Measurements from ENCODE around the gene GTPBP3. TPM values are rescaled to one million over a fixed set of nuclear protein-coding genes. Genes with fewer than 3 reads are reported as not detected.

GTPBP3 gene
- total and polyA plus RNA-seq, 10 donors: 13.0 to 44.1 (median 24.6) TPM

DNA sequence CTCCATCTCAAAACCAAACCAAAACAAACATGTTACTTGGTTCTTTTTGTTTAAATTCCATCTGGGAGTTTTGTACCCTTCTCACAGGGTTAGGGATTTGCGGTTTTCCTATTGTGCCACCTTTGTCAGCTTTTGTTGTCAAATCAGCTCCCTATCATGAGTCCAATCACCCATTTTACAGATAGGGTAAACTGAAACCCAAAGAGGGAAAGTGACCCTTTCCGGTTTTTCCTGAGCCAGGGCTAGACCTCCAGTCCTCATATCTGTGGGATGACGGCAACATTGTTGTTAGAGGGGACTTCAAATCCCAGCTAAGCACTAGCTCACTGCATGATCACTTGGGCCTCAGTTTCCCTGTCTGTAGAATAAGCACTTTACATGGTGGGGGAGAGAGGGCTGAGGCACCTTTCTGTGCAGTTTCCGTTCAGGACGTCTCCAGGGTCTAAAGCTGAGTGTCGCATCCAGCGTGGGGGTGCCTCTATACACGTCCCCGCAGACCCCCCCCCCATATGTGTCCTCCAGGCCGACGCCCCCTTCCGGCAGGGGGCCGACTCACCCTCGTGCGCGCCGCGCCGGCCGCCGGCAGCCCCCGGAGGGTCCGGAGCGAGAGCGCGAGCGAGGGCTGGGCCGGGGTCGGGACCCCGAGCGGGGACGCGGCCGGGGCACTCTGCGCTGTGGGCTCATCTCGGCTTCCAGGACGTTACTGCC lies 52.8 kb downstream of the GTPBP3 start:
- H3K27ac ChIP-seq: peak overlapping the region in 5 of 8 donors; percentile 33 to 61 (median 49)
- peaks cover 9 to 55% (median 48%) of the 10 kb centered on the region in 6 donors for H3K4me1 ChIP-seq
- H3K27me3 ChIP-seq (replicated peaks in 1 of 7): peaks cover 0 to 29% (median 0%) of the 10 kb centered on the region in 7 donors
- DNase-seq: no peak
- H3K4me3 ChIP-seq: peak overlapping the region; percentile 32 to 78 (median 47)
- H3K36me3 ChIP-seq: no peaks in the 10 kb centered on the region
- peaks cover 0 to 10% (median 2%) of the 10 kb centered on the region in 8 donors for H3K9me3 ChIP-seq
- intact Hi-C loops (cut with DNase I; ENCODE audit: low total_unique reads): loop anchor here (5.0 kb wide), 2 partner anchors 43 to 98 kb away; no protein-coding TSS in a partner anchor
- TF ChIP-seq, protein P1, sequence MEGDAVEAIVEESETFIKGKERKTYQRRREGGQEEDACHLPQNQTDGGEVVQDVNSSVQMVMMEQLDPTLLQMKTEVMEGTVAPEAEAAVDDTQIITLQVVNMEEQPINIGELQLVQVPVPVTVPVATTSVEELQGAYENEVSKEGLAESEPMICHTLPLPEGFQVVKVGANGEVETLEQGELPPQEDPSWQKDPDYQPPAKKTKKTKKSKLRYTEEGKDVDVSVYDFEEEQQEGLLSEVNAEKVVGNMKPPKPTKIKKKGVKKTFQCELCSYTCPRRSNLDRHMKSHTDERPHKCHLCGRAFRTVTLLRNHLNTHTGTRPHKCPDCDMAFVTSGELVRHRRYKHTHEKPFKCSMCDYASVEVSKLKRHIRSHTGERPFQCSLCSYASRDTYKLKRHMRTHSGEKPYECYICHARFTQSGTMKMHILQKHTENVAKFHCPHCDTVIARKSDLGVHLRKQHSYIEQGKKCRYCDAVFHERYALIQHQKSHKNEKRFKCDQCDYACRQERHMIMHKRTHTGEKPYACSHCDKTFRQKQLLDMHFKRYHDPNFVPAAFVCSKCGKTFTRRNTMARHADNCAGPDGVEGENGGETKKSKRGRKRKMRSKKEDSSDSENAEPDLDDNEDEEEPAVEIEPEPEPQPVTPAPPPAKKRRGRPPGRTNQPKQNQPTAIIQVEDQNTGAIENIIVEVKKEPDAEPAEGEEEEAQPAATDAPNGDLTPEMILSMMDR (IDR thresholded peaks at IDR 0.05 in 8 of 11, conservative IDR thresholded peaks at IDR 0.05 in 3 of 11): no peak
- TF ChIP-seq POLR2AphosphoS5 (IDR thresholded peaks at IDR 0.05) (no peak), POLR2A (IDR thresholded peaks at IDR 0.05) (no peak)
- 8 to 37% (median 9%) methylated on average over 7 to 37 of the region's 37 CpGs for WGBS, 5 donors

DNA sequence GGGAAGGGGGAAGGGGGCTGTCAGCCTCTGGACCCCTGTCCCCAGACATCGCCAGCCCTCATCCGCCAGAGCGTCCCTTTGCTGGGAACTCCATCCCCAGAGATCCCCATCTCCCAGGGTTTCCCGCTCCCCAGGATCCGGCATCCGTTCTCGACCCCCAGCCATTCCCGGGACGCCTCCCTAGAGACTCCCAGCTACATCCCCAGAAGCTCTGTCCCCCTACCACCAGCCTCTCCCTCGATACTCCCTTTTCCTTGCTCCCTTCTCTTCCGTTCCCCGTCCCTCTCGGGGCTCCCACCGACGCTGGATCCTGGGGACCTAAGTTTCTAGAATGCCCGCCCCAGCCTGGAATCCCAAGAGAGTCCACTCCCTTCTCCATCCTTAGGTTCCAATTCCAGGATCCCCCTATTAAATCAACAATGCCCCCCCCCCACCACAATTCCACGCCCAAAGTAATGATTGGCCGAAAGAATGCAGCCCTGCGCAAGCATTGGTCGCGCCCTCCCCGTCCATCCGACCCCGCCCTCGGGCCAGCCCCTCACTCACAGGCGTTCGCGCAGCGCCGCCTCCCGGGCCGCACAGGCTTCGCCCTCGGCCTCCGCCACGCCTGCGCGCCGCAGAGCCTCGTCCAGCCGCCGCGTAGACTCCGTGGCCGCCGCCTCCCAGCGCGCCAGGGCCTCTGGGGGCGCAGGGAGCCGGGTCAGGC lies 53.5 kb downstream of the GTPBP3 start:
- no peaks in the 10 kb centered on the region for H3K36me3 ChIP-seq
- peak; percentile 96 for DNase-seq
- H3K4me3 ChIP-seq: peak overlapping the region; percentile 32 to 78 (median 47)
- TF ChIP-seq POLR2A (IDR thresholded peaks at IDR 0.05): no peak
- TF ChIP-seq POLR2AphosphoS5 (IDR thresholded peaks at IDR 0.05): peak; percentile 65 to 81 (median 79)
- TF ChIP-seq, protein P1 (IDR thresholded peaks at IDR 0.05 in 8 of 11, conservative IDR thresholded peaks at IDR 0.05 in 3 of 11): peak; percentile 45 to 93 (median 88)
- peak overlapping the region in 5 of 8 donors; percentile 46 to 67 (median 61) for H3K27ac ChIP-seq
- intact Hi-C loops (cut with DNase I; ENCODE audit: low total_unique reads): no loop called here
- 1% methylated on average over 41 to 50 of the region's 50 CpGs for WGBS, 5 donors
- peaks cover 12 to 57% (median 49%) of the 10 kb centered on the region in 6 donors for H3K4me1 ChIP-seq
- H3K27me3 ChIP-seq (replicated peaks in 1 of 7): peaks cover 0 to 29% (median 0%) of the 10 kb centered on the region in 7 donors
- H3K9me3 ChIP-seq: peaks cover 0 to 10% (median 2%) of the 10 kb centered on the region in 8 donors

DNA sequence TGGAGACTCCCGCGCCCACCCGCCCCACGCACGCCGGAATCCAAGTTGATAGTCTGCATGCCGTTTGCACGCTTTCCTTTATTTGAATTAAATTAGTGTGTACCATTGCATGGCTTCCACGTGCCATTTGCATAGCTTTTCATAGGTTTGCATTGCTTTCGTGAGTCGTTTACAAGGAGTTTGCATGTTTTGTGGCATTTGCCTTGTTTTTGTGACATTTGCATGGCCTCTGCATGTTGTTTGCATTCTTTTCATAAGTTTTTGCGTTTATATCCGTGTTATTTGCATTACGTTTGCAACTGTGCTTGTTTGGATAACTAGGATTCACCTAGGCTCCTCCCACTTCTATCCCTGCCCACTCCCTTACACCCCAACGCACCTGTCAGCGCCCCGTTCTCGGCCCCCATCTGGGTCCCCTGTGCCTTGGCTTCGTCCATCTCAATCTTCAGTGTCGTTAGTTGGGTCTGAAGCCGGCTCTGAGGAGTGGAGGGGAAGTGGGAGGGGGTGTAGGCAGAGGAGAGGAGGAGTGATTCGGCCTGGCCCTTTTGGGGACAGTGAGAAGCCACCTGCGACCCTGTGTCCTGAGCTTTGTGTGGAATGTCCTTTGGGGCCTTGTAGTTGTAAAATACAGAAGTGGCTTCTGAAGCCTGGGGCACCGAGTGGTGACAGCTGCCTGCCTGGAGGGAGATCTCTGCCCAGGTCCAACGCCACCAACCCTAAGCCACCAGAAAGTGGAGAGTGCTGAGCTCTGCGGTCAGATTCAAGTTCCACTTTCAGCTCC lies 54.2 kb downstream of the GTPBP3 start:
- TF ChIP-seq POLR2AphosphoS5 (IDR thresholded peaks at IDR 0.05): peak in 1 of 3 donors; percentile 9
- TF ChIP-seq, protein P1 (IDR thresholded peaks at IDR 0.05 in 8 of 11, conservative IDR thresholded peaks at IDR 0.05 in 3 of 11): peak in 6 of 11 experiments; percentile 12 to 45 (median 28)
- no peak for TF ChIP-seq POLR2A (IDR thresholded peaks at IDR 0.05)

More for the DNA sequence above, 54.2 kb downstream of the GTPBP3 start:
- 2 to 7% (median 5%) methylated on average over 25 to 26 of the region's 26 CpGs for WGBS, 5 donors
- Histone ChIP-seq H3K4me1 (peaks cover 12 to 52% (median 45%) of the 10 kb centered on the region in 6 donors), H3K4me3 (peak overlapping the region; percentile 4 to 78 (median 47)), H3K27ac (peak overlapping the region in 1 of 8 donors; percentile 67), H3K27me3 (replicated peaks in 1 of 7) (peaks cover 0 to 29% (median 0%) of the 10 kb centered on the region in 7 donors), H3K9me3 (peaks cover 0 to 10% (median 2%) of the 10 kb centered on the region in 8 donors), H3K36me3 (no peaks in the 10 kb centered on the region)
- no peak for DNase-seq
- intact Hi-C loops (cut with DNase I; ENCODE audit: low total_unique reads): no loop called here

Other genes with a start within 250 kb of the GTPBP3 start
- 10 to 100 TPM; 17.2 to 30.4 (median 25.9) TPM for gene USE1, start 122.2 kb upstream of the GTPBP3 start, total RNA-seq
- 10 to 100 TPM; 65.1 to 74.4 (median 65.4) TPM for gene USE1, start 122.2 kb upstream of the GTPBP3 start, polyA plus RNA-seq
- 10 to 100 TPM in 6 of 7 donors, 1 to 10 TPM in 1; 7.7 to 28.6 (median 25.4) TPM for gene OCEL1, start 111.3 kb upstream of the GTPBP3 start, total RNA-seq
- 10 to 100 TPM; 20.4 to 31.8 (median 24.3) TPM for gene OCEL1, start 111.3 kb upstream of the GTPBP3 start, polyA plus RNA-seq
- 10 to 100 TPM; 11.6 to 15.0 (median 14.5) TPM for gene NR2F6, start 91.6 kb upstream of the GTPBP3 start, total RNA-seq
- gene NR2F6, start 91.6 kb upstream of the GTPBP3 start, polyA plus RNA-seq: 10 to 100 TPM in 1 of 3 donors, 1 to 10 TPM in 2; 6.6 to 11.9 (median 7.8) TPM
- 10 to 100 TPM in 2 of 7 donors, 1 to 10 TPM in 5; 4.4 to 16.6 (median 7.6) TPM for gene USHBP1, start 72.8 kb upstream of the GTPBP3 start, total RNA-seq
- 10 to 100 TPM in 2 of 3 donors, 1 to 10 TPM in 1; 3.1 to 16.6 (median 12.4) TPM for gene USHBP1, start 72.8 kb upstream of the GTPBP3 start, polyA plus RNA-seq
- gene BABAM1, start 70.1 kb upstream of the GTPBP3 start, total RNA-seq: 10 to 100 TPM; 61.7 to 84.3 (median 71.3) TPM
- gene BABAM1, start 70.1 kb upstream of the GTPBP3 start, polyA plus RNA-seq: 100 to 1,000 TPM in 2 of 3 donors, 10 to 100 TPM in 1; 74.8 to 133 (median 114) TPM
- gene ANKLE1, start 55.7 kb upstream of the GTPBP3 start, total RNA-seq: 1 to 10 TPM; 1.9 to 5.0 (median 3.1) TPM
- 1 to 10 TPM; 2.2 to 4.3 (median 2.4) TPM for gene ANKLE1, start 55.7 kb upstream of the GTPBP3 start, polyA plus RNA-seq
- 10 to 100 TPM in 5 of 7 donors, 1 to 10 TPM in 2; 7.7 to 18.7 (median 13.2) TPM for gene ABHD8, start 34.1 kb upstream of the GTPBP3 start, total RNA-seq
- gene ABHD8, start 34.1 kb upstream of the GTPBP3 start, polyA plus RNA-seq: 10 to 100 TPM in 1 of 3 donors, 1 to 10 TPM in 2; 6.5 to 12.6 (median 7.9) TPM
- 10 to 100 TPM; 37.5 to 93.2 (median 57.8) TPM for gene MRPL34, start 31.7 kb upstream of the GTPBP3 start, total RNA-seq
- 100 to 1,000 TPM in 2 of 3 donors, 10 to 100 TPM in 1; 95.4 to 153 (median 152) TPM for gene MRPL34, start 31.7 kb upstream of the GTPBP3 start, polyA plus RNA-seq
- 10 to 100 TPM; 10.5 to 25.6 (median 22.4) TPM for gene DDA1, start 28.0 kb upstream of the GTPBP3 start, total RNA-seq
- gene DDA1, start 28.0 kb upstream of the GTPBP3 start, polyA plus RNA-seq: 10 to 100 TPM; 28.7 to 42.2 (median 37.7) TPM
- gene ANO8, start 2.7 kb upstream of the GTPBP3 start, total RNA-seq: 10 to 100 TPM in 2 of 7 donors, 1 to 10 TPM in 5; 6.5 to 12.0 (median 9.4) TPM
- gene ANO8, start 2.7 kb upstream of the GTPBP3 start, polyA plus RNA-seq: 1 to 10 TPM; 1.1 to 4.4 (median 1.5) TPM
- 100 to 1,000 TPM; 233 to 555 (median 350) TPM for gene PLVAP, start 39.8 kb downstream of the GTPBP3 start, total RNA-seq
- gene PLVAP, start 39.8 kb downstream of the GTPBP3 start, polyA plus RNA-seq: 10 to 100 TPM; 26.6 to 57.9 (median 46.6) TPM
- 1 to 10 TPM in 6 of 7 donors, not detected in 1; 1.0 to 2.2 (median 1.7) TPM for gene CCDC194, start 56.6 kb downstream of the GTPBP3 start, total RNA-seq
- under 1 TPM; 0.13 to 0.18 (median 0.15) TPM for gene CCDC194, start 56.6 kb downstream of the GTPBP3 start, polyA plus RNA-seq
- 100 to 1,000 TPM; 159 to 257 (median 172) TPM for gene BST2, start 68.1 kb downstream of the GTPBP3 start, total RNA-seq
- 100 to 1,000 TPM in 2 of 3 donors, 10 to 100 TPM in 1; 91.4 to 240 (median 163) TPM for gene BST2, start 68.1 kb downstream of the GTPBP3 start, polyA plus RNA-seq
- gene MVB12A, start 82.5 kb downstream of the GTPBP3 start, total RNA-seq: 10 to 100 TPM; 31.7 to 45.2 (median 37.8) TPM
- gene MVB12A, start 82.5 kb downstream of the GTPBP3 start, polyA plus RNA-seq: 10 to 100 TPM; 42.0 to 62.0 (median 42.1) TPM
- not detected for gene TMEM221, start 111.1 kb downstream of the GTPBP3 start, total RNA-seq
- gene TMEM221, start 111.1 kb downstream of the GTPBP3 start, polyA plus RNA-seq: under 1 TPM in 2 of 3 donors, not detected in 1; 0.03 to 0.20 TPM
- gene NXNL1, start 123.4 kb downstream of the GTPBP3 start, total RNA-seq: not detected
- not detected for gene NXNL1, start 123.4 kb downstream of the GTPBP3 start, polyA plus RNA-seq
- gene SLC27A1, start 133.0 kb downstream of the GTPBP3 start, total RNA-seq: 10 to 100 TPM; 11.3 to 23.3 (median 18.6) TPM
- gene SLC27A1, start 133.0 kb downstream of the GTPBP3 start, polyA plus RNA-seq: 10 to 100 TPM in 1 of 3 donors, 1 to 10 TPM in 2; 4.8 to 14.7 (median 9.3) TPM
- 100 to 1,000 TPM in 2 of 7 donors, 10 to 100 TPM in 5; 70.6 to 111 (median 83.7) TPM for gene PGLS, start 174.1 kb downstream of the GTPBP3 start, total RNA-seq
- gene PGLS, start 174.1 kb downstream of the GTPBP3 start, polyA plus RNA-seq: 100 to 1,000 TPM in 2 of 3 donors, 10 to 100 TPM in 1; 94.8 to 118 (median 109) TPM
- 100 to 1,000 TPM in 4 of 7 donors, 10 to 100 TPM in 3; 89.4 to 146 (median 116) TPM for gene COLGALT1, start 218.1 kb downstream of the GTPBP3 start, total RNA-seq
- 10 to 100 TPM; 52.4 to 86.4 (median 83.1) TPM for gene COLGALT1, start 218.1 kb downstream of the GTPBP3 start, polyA plus RNA-seq

All from spleen (tissue), 11 donors.